Stimulated activated CD4-positive, alpha-beta T cell treated with anti-CD3 and anti-CD28 coated beads, Interleukin-12 subunit alpha, Interleukin-12 subunit beta, amount 100 ng/mL, for 4 hours (primary cell): ENCODE results near the gene MAD1L1.

Experiments
- DNase-seq: peaks from one replicate; pipeline ENCODE4 v3.0.0-alpha.2; 2020

MAD1L1 gene

GRCh38 chr7:2199528-2199927, 33.2 kb downstream of the MAD1L1 start:
- no peak for DNase-seq

GRCh38 chr7:2198760-2199159, 34.0 kb downstream of the MAD1L1 start:
- no peak for DNase-seq

GRCh38 chr7:2198206-2198605, 34.5 kb downstream of the MAD1L1 start:
- no peak for DNase-seq

- no peak for DNase-seq
Measured at GRCh38 chr7:2197436-2198155, 35.1 kb downstream of the MAD1L1 start.

- no peak for DNase-seq
Measured at GRCh38 chr7:2196381-2197378, 36.1 kb downstream of the MAD1L1 start.

GRCh38 chr7:2195400-2196246, 37.1 kb downstream of the MAD1L1 start:
- no peak for DNase-seq

- no peak for DNase-seq
Measured at GRCh38 chr7:2193575-2194305, 39.0 kb downstream of the MAD1L1 start.

GRCh38 chr7:2192831-2193534, 39.8 kb downstream of the MAD1L1 start:
- DNase-seq, result no peak

- no peak for DNase-seq
Measured at GRCh38 chr7:2191016-2191415, 41.7 kb downstream of the MAD1L1 start.

- DNase-seq, result no peak
Measured at GRCh38 chr7:2190531-2190930, 42.2 kb downstream of the MAD1L1 start.

GRCh38 chr7:2186166-2186565, 46.6 kb downstream of the MAD1L1 start:
- DNase-seq, result no peak

- DNase-seq, result no peak
Measured at GRCh38 chr7:2185715-2186114, 47.0 kb downstream of the MAD1L1 start.

- no peak for DNase-seq
Measured at GRCh38 chr7:2182461-2182860, 50.3 kb downstream of the MAD1L1 start.

GRCh38 chr7:2181077-2181854, 51.5 kb downstream of the MAD1L1 start:
- no peak for DNase-seq

- no peak for DNase-seq
Measured at GRCh38 chr7:2180081-2180480, 52.7 kb downstream of the MAD1L1 start.

- DNase-seq, result no peak
Measured at GRCh38 chr7:2175514-2175913, 57.2 kb downstream of the MAD1L1 start.

- no peak for DNase-seq
Measured at GRCh38 chr7:2175091-2175490, 57.7 kb downstream of the MAD1L1 start.

- no peak for DNase-seq
Measured at GRCh38 chr7:2173189-2173827, 59.4 kb downstream of the MAD1L1 start.

- no peak for DNase-seq
Measured at GRCh38 chr7:2172311-2173188, 60.2 kb downstream of the MAD1L1 start.
